Measurements from ENCODE around the gene PAAF1.
A peak's percentile ranks its signal among the peaks of the same experiment; 100 is the strongest.

The PAAF1 gene

DNA sequence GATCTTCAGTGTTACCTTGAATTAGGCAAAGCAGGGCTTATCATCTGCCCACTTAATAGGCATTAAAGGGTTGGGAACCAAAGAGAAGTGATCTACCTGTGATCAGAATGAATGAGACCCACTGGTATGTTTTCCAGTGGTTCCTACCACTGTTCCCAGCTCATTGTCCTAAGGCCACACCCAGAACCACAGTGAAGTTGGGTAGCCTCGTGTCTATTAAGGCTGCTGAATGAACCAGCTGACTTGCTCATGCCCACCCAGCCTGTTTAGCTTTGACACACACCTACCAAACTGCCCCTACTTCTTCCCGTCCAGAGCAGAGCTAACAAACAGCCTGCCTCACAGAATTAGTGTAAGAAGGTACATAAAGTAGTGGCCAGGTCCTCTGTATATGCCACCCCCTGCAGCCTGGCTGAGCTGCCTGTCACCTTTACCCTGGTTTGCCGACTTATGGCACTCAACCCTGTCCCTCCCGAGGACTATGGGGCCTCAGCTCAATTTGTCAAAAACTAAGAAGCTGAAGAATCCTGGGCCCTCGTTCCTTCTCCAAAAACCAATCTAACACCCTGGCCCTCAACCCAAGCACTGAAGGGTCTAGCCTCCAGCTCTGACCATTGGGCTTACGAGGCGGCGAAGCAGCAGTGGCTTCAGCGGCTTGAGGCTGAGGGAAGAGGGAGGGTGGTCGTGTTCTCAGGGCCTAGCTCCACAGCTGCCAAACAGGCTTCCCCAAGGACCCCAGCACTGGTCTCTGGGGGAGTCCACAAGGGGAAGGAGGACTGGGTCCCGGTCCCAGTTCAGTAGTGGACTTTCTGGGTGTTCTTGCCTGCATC is 96.0 kb downstream of the PAAF1 start:
- DNase-seq (ENCODE audit: low read depth): no peak

DNA sequence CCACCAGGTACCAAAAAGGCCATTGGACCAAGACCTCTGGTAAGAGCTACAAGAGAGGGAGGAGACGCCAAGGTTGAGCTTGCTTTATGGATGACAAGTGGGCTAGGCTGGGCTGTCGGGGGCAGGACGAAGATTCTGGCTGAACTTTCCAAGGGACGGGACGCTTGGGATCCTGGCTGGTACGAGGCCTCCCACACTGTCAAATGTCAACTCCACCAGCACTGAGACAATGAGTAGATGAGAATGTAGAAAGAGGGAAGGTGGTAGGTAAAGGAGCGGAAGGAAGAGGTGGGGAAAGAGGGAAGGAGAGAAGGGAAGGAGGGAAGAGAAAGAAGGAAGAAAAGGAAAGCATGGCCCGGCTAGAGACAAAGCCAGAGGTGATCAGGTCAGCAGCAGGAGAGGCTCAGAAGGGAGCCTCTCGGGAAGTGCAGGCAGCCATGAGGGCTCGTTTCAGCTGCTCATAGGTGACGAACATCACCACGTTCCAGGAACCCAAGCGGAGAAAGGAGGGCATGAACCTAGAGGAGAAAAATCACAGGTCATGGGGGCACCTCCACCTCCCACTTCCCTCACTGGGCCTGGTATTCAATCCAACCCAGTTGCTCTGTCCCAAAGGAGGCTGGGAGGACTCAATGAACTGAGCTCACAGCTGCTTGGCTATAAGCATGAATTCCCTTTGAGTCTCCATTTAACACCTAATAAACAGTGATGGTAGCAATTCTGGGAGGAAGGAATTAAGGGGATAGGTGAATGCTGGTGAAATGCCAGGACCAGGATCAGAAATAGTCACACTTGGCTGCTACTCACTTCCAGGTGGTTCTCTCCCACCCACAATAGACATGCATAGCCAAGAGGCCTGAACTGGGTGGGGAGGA is 98.0 kb downstream of the PAAF1 start:
- DNase-seq (ENCODE audit: low read depth): no peak

DNA sequence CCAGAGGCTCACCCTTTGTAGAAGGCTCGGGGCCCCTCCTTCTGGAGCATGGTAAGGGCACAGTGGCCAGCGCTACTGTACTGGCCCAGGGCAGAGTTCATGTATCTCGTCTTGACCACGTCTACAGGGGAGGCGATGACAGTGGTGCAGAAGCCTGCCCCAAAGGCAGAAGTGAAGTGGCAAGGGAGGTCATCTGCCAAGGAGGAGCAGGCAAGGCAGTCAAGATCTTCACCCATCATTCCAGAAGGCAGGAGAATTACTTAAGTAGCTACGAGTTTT is 98.6 kb downstream of the PAAF1 start:
- no peak for DNase-seq (ENCODE audit: low read depth)

DNA sequence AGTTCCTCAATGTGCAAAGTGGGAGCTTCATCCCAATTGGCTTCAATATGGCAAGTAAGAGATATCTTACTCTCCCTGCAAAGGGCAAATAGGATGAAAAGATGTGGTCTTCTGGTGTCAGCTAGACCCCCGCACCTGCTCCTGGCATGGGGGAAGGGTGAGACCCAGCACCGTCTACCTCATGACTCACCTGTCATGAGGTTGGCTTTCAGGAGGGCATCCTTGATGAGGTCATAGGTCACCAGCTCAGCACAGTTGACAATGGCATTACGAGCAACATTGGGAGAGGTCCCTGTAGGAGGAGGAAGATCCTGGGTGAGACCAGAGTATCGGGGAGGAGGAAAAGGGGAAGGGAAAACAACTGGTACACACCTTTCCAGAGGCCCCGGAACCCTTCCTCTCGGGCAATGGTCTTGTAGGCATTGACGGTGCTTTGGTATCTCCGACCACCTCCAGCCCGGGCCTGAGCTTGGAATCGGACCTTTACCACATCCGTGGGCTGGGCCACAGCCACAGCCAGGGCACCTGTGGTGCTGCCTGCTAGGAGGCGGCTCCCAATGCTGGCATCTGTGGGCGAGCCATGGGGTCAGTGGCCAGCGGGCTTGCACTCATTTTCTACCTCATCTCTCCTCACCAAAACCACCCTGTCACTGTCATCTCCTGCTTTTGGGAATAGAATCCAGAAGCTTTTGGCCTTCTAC is 99.8 kb downstream of the PAAF1 start:
- no peak for DNase-seq (ENCODE audit: low read depth)

DNA sequence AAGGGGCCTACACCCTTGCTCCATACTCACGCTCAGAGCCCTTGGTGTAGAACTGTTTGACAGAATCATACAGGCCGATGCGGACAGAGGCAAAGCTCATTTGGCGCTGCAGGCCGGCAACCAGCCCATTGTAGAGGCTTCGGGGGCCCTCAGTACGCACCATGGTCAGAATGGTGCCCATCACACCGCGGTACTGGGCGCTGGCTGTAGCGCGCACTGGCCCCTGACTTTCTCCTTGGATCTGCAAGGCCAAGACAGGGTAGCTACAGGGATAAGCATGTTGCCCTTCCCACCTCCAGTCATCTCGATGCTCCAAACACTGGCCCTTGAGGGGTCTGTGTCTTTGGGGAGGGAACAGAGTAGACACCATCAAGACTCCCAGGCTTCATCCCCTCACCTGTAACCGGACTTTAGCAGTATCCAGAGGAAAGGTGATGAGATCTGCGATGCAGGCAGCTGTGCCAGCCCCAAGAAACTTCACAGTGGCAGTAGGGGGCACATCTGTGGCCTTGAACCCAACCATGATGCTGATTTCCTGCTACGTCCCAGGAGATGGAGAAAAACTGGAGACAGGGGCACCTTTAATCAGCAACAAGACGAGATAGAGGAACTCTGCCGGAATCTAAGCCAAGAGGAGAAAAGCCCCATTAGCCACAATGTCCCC is 101.2 kb downstream of the PAAF1 start:
- DNase-seq (ENCODE audit: low read depth): no peak

DNA sequence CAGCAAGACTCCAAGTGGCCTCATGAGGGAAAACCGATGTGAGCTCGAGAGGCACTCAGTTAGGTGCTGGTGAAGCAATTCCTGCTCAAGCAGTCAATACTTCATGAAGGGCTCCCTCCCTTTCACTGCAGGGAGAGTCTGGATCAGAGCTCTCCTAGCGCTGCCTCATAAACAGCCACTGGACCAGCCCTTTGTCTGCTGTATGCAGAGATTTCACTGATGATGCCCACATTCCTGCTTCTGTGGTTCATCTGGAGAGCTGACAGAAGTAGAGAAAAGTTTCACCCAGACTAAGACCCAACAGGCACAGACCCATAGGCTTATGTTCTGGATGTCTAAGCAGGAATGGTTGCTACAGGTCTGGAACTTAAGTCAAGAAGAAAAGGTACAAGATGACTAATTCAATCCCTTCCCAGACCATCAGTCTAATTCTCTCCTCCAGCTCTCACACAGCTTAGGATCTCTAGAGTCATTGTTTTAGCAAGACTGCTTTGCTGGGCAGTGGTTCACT is 101.8 kb downstream of the PAAF1 start:
- DNase-seq (ENCODE audit: low read depth): no peak

DNA sequence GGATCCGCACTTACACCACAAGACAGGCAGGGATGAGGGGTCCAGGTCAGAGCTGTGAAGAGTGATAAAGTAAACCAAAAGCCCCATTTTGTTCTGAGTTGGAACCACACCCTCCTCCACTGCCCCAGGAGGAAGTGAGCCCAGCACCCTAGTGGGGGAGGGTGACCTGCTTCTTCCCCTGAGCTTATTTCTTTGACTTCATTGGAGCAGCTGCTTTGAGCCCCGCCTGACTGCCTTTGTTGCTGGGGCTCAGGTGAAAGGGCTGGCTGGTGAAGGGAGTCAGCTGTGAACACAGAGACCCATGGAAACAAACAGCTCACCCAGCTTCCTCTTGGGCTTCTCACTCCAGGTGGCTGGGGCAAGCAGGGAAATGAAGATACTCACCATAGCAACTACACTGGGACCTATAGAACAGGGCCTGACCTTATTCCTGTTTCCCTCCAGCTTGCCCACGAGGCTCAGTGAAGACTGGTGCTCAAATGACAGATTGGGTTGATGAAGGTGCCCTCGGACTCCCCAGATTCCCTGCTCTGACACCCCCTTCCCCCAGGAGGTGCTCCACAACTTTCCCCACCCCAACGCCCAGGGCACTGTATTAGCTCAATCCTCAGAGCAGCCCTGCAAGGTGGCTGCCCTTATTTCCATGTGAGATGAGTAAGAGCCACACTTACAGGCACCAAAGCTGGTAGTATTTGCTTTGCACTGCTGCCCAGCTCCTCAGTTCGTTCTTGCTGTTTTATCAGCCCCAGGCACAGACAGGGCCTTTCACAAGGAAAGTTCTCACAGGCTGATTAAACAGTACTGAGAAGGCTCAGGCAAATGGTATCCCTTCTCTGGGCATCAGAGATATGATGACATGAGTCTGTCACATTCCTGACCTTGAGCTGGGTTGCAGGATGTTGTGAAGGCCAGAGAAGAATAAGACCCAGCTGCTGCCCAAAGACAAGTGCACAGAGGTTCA is 103.5 kb downstream of the PAAF1 start:
- DNase-seq (ENCODE audit: low read depth): peak; percentile 52

All from stimulated activated CD8-positive, alpha-beta memory T cell treated with anti-CD3 and anti-CD28 coated beads, Interleukin-12 subunit alpha, Interleukin-12 subunit beta, amount 100 ng/mL, for 4 hours (primary cell).